Brain microvascular endothelial cell (primary cell): ENCODE data around the gene ANGPTL2.
"Not testable (repeated sequence)": the region's sequence is repeated elsewhere in the genome, so short reads cannot be mapped to it uniquely, and the experiment has no call there.

ENCODE experiments used
- DNase-seq: peaks from one replicate; pipeline ENCODE4 v3.0.0-alpha.2; 2020
- H3K27ac ChIP-seq: fragments of 250-450 bp; sonication (Bioruptor Pico); 2 replicates; pipeline ENCODE4 v1.5.1; 2020; ENCODE audit warnings: mild to moderate bottlenecking, moderate library complexity
- H3K27me3 ChIP-seq: fragments of 250-450 bp; sonication (Bioruptor Pico); replicated peaks from 2 replicates; pipeline ENCODE4 v1.5.1; 2020; ENCODE audit warnings: mild to moderate bottlenecking
- H3K36me3 ChIP-seq: fragments of 250-450 bp; sonication (Bioruptor Pico); replicated peaks from 2 replicates; pipeline ENCODE4 v1.5.1; 2020; ENCODE audit warnings: mild to moderate bottlenecking
- H3K4me3 ChIP-seq: 2 replicates; pipeline ENCODE4 v1.5.1; 2011; ENCODE audit warnings: low read depth, mild to moderate bottlenecking, control low read depth, low read length, moderate library complexity
- CTCF ChIP-seq: IDR thresholded peaks from 2 replicates; pipeline ENCODE4 v1.5.1; 2011; ENCODE audit warnings: low read depth, mild to moderate bottlenecking, moderate library complexity, low read length, control low read depth, inconsistent platforms; ENCODE audit errors: missing control alignments
- in situ Hi-C: cut with HindIII; loops from 2 replicates; pipeline ENCODE4 v1.10.0; 2017; ENCODE audit warnings: low sequenced_read_pairs, low pct_ligation_motif_present

Gene ANGPTL2

GRCh38 chr9:127122176-127123063, at the start of gene ANGPTL2:
TSS of gene ANGPTL2 (minus strand) at chr9:127122635. CDS start at chr9:127108731, 13,904 bp downstream.
- Histone ChIP-seq H3K4me3 (peak within 1 kb of the TSS; percentile 50), H3K27me3 (no peaks in the 10 kb centered on the region), H3K36me3 (no peaks in the 10 kb centered on the region), H3K27ac (no peak within 1 kb of the TSS)
- peak; percentile 13 for TF ChIP-seq CTCF
- in situ Hi-C loops: no loop called here
- peak; percentile 43 for DNase-seq

- H3K4me3 ChIP-seq, in situ Hi-C loops, H3K27me3 ChIP-seq, DNase-seq, H3K27ac ChIP-seq, H3K36me3 ChIP-seq: not testable (repeated sequence)
These were observed 48.9 kb upstream of the ANGPTL2 start for GRCh38 chr9:127171348-127171747.

GRCh38 chr9:127170652-127171051, 48.2 kb upstream of the ANGPTL2 start:
- Histone ChIP-seq H3K27ac (no peak overlapping the region), H3K27me3 (no peaks in the 10 kb centered on the region), H3K36me3 (no peaks in the 10 kb centered on the region), H3K4me3 (no peak overlapping the region)
- in situ Hi-C loops: no loop called here
- no peak for DNase-seq
- TF ChIP-seq CTCF: no peak

GRCh38 chr9:127170103-127170502, 47.7 kb upstream of the ANGPTL2 start:
- no peak for DNase-seq
- no peak overlapping the region for H3K27ac ChIP-seq
- H3K36me3 ChIP-seq: no peaks in the 10 kb centered on the region
- in situ Hi-C loops: no loop called here
- no peak for TF ChIP-seq CTCF
- no peak overlapping the region for H3K4me3 ChIP-seq
- H3K27me3 ChIP-seq: no peaks in the 10 kb centered on the region

GRCh38 chr9:127169575-127169883, 47.1 kb upstream of the ANGPTL2 start:
- TF ChIP-seq CTCF: no peak
- in situ Hi-C loops: no loop called here
- Histone ChIP-seq H3K4me3 (no peak overlapping the region), H3K27ac (no peak overlapping the region), H3K36me3 (no peaks in the 10 kb centered on the region), H3K27me3 (no peaks in the 10 kb centered on the region)
- no peak for DNase-seq

- in situ Hi-C loops: no loop called here
- Histone ChIP-seq H3K27me3 (no peaks in the 10 kb centered on the region), H3K36me3 (no peaks in the 10 kb centered on the region), H3K27ac (no peak overlapping the region), H3K4me3 (no peak overlapping the region)
- no peak for TF ChIP-seq CTCF
- no peak for DNase-seq
These were observed 46.5 kb upstream of the ANGPTL2 start for GRCh38 chr9:127168756-127169574.
